Calu3 (cell line): ENCODE data around the gene FUCA1. TPM values are rescaled to one million over a fixed set of nuclear protein-coding genes. Genes with fewer than 3 reads are reported as not detected.

Source experiments
- BruUV-seq: library from RNA; stranded (reverse); fragments of 400-500 nt; replicated peaks from 2 replicates; lab custom pipeline; 2021; lab: Mats Ljungman, UMichigan
- CTCF ChIA-PET: fragments of 300-600 bp; sonication (Branson Sonifier 250); formaldehyde crosslinking; loops from one replicate; lab custom pipeline; 2022; ENCODE audit warnings: antibody characterized with exemption; lab: Charles Lee
- DNase-seq: peaks from one replicate; pipeline ENCODE4 v3.0.0; 2022
- H3K27ac Mint-ChIP-seq: one replicate; pipeline ENCODE4 v1.8.0; 2022; ENCODE audit warnings: mixed read lengths; ENCODE audit not compliant: unreplicated experiment
- H3K27me3 Mint-ChIP-seq: one replicate; pipeline ENCODE4 v1.8.0; 2022; ENCODE audit warnings: mixed read lengths; ENCODE audit not compliant: unreplicated experiment
- H3K36me3 Mint-ChIP-seq: one replicate; pipeline ENCODE4 v1.8.0; 2022; ENCODE audit warnings: mild to moderate bottlenecking, moderate library complexity, mixed read lengths; ENCODE audit not compliant: insufficient read depth, unreplicated experiment
- H3K4me1 Mint-ChIP-seq: one replicate; pipeline ENCODE4 v1.8.0; 2022; ENCODE audit warnings: mild to moderate bottlenecking, low read depth, mixed read lengths; ENCODE audit not compliant: unreplicated experiment
- H3K4me3 Mint-ChIP-seq: one replicate; pipeline ENCODE4 v1.8.0; 2022; ENCODE audit warnings: mild to moderate bottlenecking, low read depth, moderate library complexity, mixed read lengths; ENCODE audit not compliant: unreplicated experiment
- H3K9me3 Mint-ChIP-seq: one replicate; pipeline ENCODE4 v1.8.0; 2022; ENCODE audit warnings: low read depth, mixed read lengths; ENCODE audit not compliant: unreplicated experiment
- intact Hi-C: fragments of 100-400 bp; cut with micrococcal nuclease; formaldehyde crosslinking; loops from one replicate; pipeline ENCODE4 v1.10.0; 2022; ENCODE audit not compliant: unreplicated experiment
- total RNA-seq: library from RNA; stranded (reverse); gene quantifications from 2 replicates; pipeline ENCODE4 v1.2.3, GENCODE V29; 2022
- TF ChIP-seq, protein P1 (sequence below): fragments of 200-600 bp; IDR thresholded peaks from one replicate; pipeline ENCODE4 v1.8.0; 2022; ENCODE audit warnings: antibody characterized with exemption; ENCODE audit not compliant: unreplicated experiment

Gene FUCA1
- total RNA-seq, 1 experiment from 2014 or later: 17.2 TPM

GRCh38 chr1:23909412-23909811 lies 41.3 kb upstream of the FUCA1 start:
- BruUV-seq: no TSS peak
- CTCF ChIA-PET: no interaction called here
- H3K4me1 Mint-ChIP-seq: peaks cover 9% of the 10 kb centered on the region
- H3K9me3 Mint-ChIP-seq: no peaks in the 10 kb centered on the region
- no peaks in the 10 kb centered on the region for H3K36me3 Mint-ChIP-seq
- H3K4me3 Mint-ChIP-seq: no peak overlapping the region
- intact Hi-C loops: no loop called here
- no peaks in the 10 kb centered on the region for H3K27me3 Mint-ChIP-seq
- TF ChIP-seq, protein P1, sequence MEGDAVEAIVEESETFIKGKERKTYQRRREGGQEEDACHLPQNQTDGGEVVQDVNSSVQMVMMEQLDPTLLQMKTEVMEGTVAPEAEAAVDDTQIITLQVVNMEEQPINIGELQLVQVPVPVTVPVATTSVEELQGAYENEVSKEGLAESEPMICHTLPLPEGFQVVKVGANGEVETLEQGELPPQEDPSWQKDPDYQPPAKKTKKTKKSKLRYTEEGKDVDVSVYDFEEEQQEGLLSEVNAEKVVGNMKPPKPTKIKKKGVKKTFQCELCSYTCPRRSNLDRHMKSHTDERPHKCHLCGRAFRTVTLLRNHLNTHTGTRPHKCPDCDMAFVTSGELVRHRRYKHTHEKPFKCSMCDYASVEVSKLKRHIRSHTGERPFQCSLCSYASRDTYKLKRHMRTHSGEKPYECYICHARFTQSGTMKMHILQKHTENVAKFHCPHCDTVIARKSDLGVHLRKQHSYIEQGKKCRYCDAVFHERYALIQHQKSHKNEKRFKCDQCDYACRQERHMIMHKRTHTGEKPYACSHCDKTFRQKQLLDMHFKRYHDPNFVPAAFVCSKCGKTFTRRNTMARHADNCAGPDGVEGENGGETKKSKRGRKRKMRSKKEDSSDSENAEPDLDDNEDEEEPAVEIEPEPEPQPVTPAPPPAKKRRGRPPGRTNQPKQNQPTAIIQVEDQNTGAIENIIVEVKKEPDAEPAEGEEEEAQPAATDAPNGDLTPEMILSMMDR: no peak
- H3K27ac Mint-ChIP-seq: no peak overlapping the region
- no peak for DNase-seq

DNA sequence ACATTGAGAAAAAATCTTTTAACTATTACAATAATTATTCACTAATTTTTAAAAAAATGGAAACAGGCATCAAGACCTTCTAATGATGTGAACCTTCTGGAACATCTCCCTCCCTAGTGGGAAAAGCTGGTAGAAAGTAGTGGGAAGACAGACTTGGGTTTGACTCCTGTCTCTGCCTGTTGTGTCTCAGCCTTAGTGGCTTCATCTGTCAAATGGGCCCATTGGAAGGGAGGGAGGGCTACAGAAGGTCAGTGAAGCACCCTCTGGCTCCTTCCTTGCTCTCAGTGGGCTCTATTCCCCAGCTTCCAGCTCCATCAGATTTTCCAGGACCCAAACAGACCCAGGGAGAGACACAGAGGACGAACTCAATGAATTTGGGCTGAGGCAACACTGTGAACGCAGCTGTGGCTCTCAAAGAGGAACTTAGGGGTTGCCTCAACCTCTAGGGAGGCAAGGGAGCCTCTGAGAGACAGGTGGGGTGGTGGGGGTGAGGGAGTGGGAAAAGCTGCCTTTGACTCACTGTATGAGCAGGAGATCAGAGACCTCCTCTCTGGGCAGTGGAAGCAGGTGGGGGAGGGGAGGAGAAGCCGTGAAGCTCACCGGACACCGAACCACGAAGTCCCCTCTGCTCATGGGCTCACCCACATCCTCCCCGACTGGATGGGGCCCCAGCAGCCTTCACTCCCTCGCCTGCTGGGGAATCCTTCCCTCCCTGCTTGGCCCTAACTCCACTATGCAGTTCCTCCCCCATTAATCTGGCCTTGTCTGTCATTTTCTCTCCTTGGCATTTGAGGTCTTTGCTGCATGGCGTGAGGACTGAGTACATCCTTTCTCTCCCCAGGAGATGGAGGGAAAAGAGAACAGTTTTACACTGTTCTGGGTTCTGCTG lies 40.6 kb upstream of the FUCA1 start:
- intact Hi-C loops: no loop called here
- peaks cover 12% of the 10 kb centered on the region for H3K4me1 Mint-ChIP-seq

GRCh38 chr1:23906731-23907130 lies 38.6 kb upstream of the FUCA1 start:
- no peaks in the 10 kb centered on the region for H3K9me3 Mint-ChIP-seq
- H3K4me3 Mint-ChIP-seq: no peak overlapping the region
- CTCF ChIA-PET: interaction anchor here (0.7 kb wide), 1 partner anchor 52 kb away, joined by 3 read pairs; no protein-coding TSS in a partner anchor
- BruUV-seq: no TSS peak
- no peaks in the 10 kb centered on the region for H3K36me3 Mint-ChIP-seq
- no peak overlapping the region for H3K27ac Mint-ChIP-seq
- TF ChIP-seq, protein P1: no peak
- H3K27me3 Mint-ChIP-seq: peaks cover 23% of the 10 kb centered on the region
- DNase-seq: no peak
- intact Hi-C loops: no loop called here
- peaks cover 12% of the 10 kb centered on the region for H3K4me1 Mint-ChIP-seq

More for the DNA sequence above, 40.6 kb upstream of the FUCA1 start:
- Mint-ChIP-seq H3K9me3 (no peaks in the 10 kb centered on the region), H3K36me3 (no peaks in the 10 kb centered on the region), H3K27ac (no peak overlapping the region), H3K27me3 (peaks cover 6% of the 10 kb centered on the region), H3K4me3 (no peak overlapping the region)
- CTCF ChIA-PET: no interaction called here
- TF ChIP-seq, protein P1: no peak
- BruUV-seq: no TSS peak
- DNase-seq: no peak

DNA sequence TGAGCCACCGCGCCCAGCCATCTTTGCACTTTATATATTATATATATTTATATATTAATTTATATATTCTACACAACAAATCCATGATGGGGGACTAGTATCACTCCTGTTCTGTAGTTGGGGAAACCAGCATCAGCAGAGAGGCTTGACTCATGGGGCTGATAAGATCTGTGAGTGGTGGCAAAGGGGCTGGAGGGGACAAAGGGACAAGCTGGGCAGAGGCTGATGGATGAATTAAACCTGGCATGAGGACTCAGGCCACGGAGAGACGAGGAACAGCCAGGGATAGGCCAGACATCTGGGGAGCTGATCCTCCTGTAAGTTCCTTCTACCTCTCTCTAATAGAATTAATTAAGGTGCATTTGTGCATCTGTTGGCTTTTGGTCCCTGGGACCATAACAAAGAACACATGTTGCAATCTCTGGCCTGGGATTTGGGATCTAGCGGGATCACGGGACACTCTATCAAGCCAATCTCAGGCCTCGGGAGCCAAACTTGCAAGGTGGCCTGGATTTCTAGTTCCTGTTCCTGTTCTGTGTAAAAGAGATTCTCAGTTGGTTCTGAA lies 37.5 kb upstream of the FUCA1 start:
- Mint-ChIP-seq H3K4me3 (no peak overlapping the region), H3K27me3 (peaks cover 35% of the 10 kb centered on the region), H3K9me3 (no peaks in the 10 kb centered on the region), H3K4me1 (peaks cover 12% of the 10 kb centered on the region), H3K27ac (no peak overlapping the region), H3K36me3 (no peaks in the 10 kb centered on the region)
- CTCF ChIA-PET: no interaction called here
- DNase-seq: no peak
- TF ChIP-seq, protein P1: no peak
- BruUV-seq: no TSS peak
- intact Hi-C loops: no loop called here
